Activated naive CD8-positive, alpha-beta T cell treated with anti-CD3 and anti-CD28 coated beads for 36 hours (primary cell): ENCODE data around the gene THEM5. TPM values are rescaled to one million over a fixed set of nuclear protein-coding genes. Genes with fewer than 3 reads are reported as not detected.
"Not testable (repeated sequence)": the region's sequence is repeated elsewhere in the genome, so short reads cannot be mapped to it uniquely, and the experiment has no call there.

Experiments
- DNase-seq: peaks from one replicate; pipeline ENCODE4 v3.0.0; 2021
- H3K27ac Mint-ChIP-seq: one replicate; pipeline ENCODE4 v1.8.0; 2022; ENCODE audit warnings: mild to moderate bottlenecking, moderate library complexity, mixed read lengths
- H3K27me3 Mint-ChIP-seq: one replicate; pipeline ENCODE4 v1.8.0; 2022; ENCODE audit warnings: mild to moderate bottlenecking, mixed read lengths
- H3K36me3 Mint-ChIP-seq: one replicate; pipeline ENCODE4 v1.8.0; 2021; ENCODE audit warnings: mild to moderate bottlenecking, mixed read lengths
- H3K4me1 Mint-ChIP-seq: one replicate; pipeline ENCODE4 v1.8.0; 2021; ENCODE audit warnings: mixed read lengths
- H3K4me3 Mint-ChIP-seq: one replicate; pipeline ENCODE4 v1.8.0; 2022; ENCODE audit warnings: mild to moderate bottlenecking, moderate library complexity, mixed read lengths
- H3K9me3 Mint-ChIP-seq: one replicate; pipeline ENCODE4 v1.8.0; 2022; ENCODE audit warnings: mixed read lengths
- total RNA-seq, 2 experiments: library from RNA; stranded (reverse); gene quantifications; one replicate each; pipeline ENCODE4 v1.2.3, GENCODE V29; 2021

The THEM5 gene
- total RNA-seq, 2 experiments from 2014 or later: not detected

GRCh38 chr1:151882466-151882865, 29.0 kb upstream of the THEM5 start:
- no peak for DNase-seq
- Mint-ChIP-seq H3K4me1 (no peaks in the 10 kb centered on the region), H3K36me3 (peaks cover 22% of the 10 kb centered on the region), H3K27ac (peak overlapping the region; percentile 21), H3K27me3 (no peaks in the 10 kb centered on the region), H3K4me3 (no peak overlapping the region), H3K9me3 (no peaks in the 10 kb centered on the region)

- no peak overlapping the region for H3K4me3 Mint-ChIP-seq
- H3K27me3 Mint-ChIP-seq: no peaks in the 10 kb centered on the region
- H3K4me1 Mint-ChIP-seq: peaks cover 2% of the 10 kb centered on the region
- H3K36me3 Mint-ChIP-seq: peaks cover 21% of the 10 kb centered on the region
- DNase-seq: no peak
- no peaks in the 10 kb centered on the region for H3K9me3 Mint-ChIP-seq
- H3K27ac Mint-ChIP-seq: no peak overlapping the region
Measured at GRCh38 chr1:151881479-151881878, 28.0 kb upstream of the THEM5 start.

- DNase-seq: no peak
- peaks cover 12% of the 10 kb centered on the region for H3K36me3 Mint-ChIP-seq
- H3K4me3 Mint-ChIP-seq: no peak overlapping the region
- H3K9me3 Mint-ChIP-seq: no peaks in the 10 kb centered on the region
- H3K27ac Mint-ChIP-seq: no peak overlapping the region
- H3K4me1 Mint-ChIP-seq: peaks cover 8% of the 10 kb centered on the region
- H3K27me3 Mint-ChIP-seq: no peaks in the 10 kb centered on the region
Measured at GRCh38 chr1:151875419-151876097, 22.0 kb upstream of the THEM5 start.

- H3K27me3 Mint-ChIP-seq, H3K9me3 Mint-ChIP-seq, H3K27ac Mint-ChIP-seq, H3K4me3 Mint-ChIP-seq, DNase-seq: not testable (repeated sequence)
- Mint-ChIP-seq H3K4me1 (peaks cover 13% of the 10 kb centered on the region), H3K36me3 (peaks cover 12% of the 10 kb centered on the region)
Measured at GRCh38 chr1:151872776-151873175, 19.3 kb upstream of the THEM5 start.

- Mint-ChIP-seq H3K27ac (no peak overlapping the region), H3K4me1 (peaks cover 11% of the 10 kb centered on the region), H3K27me3 (no peaks in the 10 kb centered on the region), H3K4me3 (no peak overlapping the region), H3K9me3 (no peaks in the 10 kb centered on the region), H3K36me3 (peaks cover 7% of the 10 kb centered on the region)
- no peak for DNase-seq
Measured at GRCh38 chr1:151871284-151872030, 17.9 kb upstream of the THEM5 start.

GRCh38 chr1:151868486-151868885, 15.0 kb upstream of the THEM5 start:
- Mint-ChIP-seq H3K36me3 (peaks cover 2% of the 10 kb centered on the region), H3K9me3 (no peaks in the 10 kb centered on the region), H3K4me1 (peaks cover 5% of the 10 kb centered on the region), H3K27me3 (no peaks in the 10 kb centered on the region), H3K27ac (no peak overlapping the region), H3K4me3 (no peak overlapping the region)
- no peak for DNase-seq

GRCh38 chr1:151867765-151868411, 14.4 kb upstream of the THEM5 start:
- Mint-ChIP-seq H3K4me1 (peaks cover 5% of the 10 kb centered on the region), H3K36me3 (no peaks in the 10 kb centered on the region), H3K9me3 (no peaks in the 10 kb centered on the region), H3K4me3 (no peak overlapping the region), H3K27me3 (no peaks in the 10 kb centered on the region), H3K27ac (no peak overlapping the region)
- no peak for DNase-seq

GRCh38 chr1:151867321-151867720, 13.8 kb upstream of the THEM5 start:
- no peak for DNase-seq
- Mint-ChIP-seq H3K36me3 (no peaks in the 10 kb centered on the region), H3K27ac (no peak overlapping the region), H3K27me3 (no peaks in the 10 kb centered on the region), H3K4me3 (no peak overlapping the region), H3K9me3 (no peaks in the 10 kb centered on the region), H3K4me1 (peaks cover 5% of the 10 kb centered on the region)

GRCh38 chr1:151864411-151864810, 10.9 kb upstream of the THEM5 start:
- Mint-ChIP-seq H3K27ac (no peak overlapping the region), H3K36me3 (no peaks in the 10 kb centered on the region), H3K9me3 (no peaks in the 10 kb centered on the region), H3K4me3 (no peak overlapping the region), H3K27me3 (peaks cover 3% of the 10 kb centered on the region), H3K4me1 (peaks cover 5% of the 10 kb centered on the region)
- DNase-seq: no peak

- H3K4me1 Mint-ChIP-seq: no peaks in the 10 kb centered on the region
- H3K27me3 Mint-ChIP-seq: peaks cover 3% of the 10 kb centered on the region
- H3K9me3 Mint-ChIP-seq: no peaks in the 10 kb centered on the region
- no peaks in the 10 kb centered on the region for H3K36me3 Mint-ChIP-seq
- DNase-seq: no peak
- H3K27ac Mint-ChIP-seq: no peak overlapping the region
- H3K4me3 Mint-ChIP-seq: no peak overlapping the region
Measured at GRCh38 chr1:151862604-151863003, 9.1 kb upstream of the THEM5 start.

- Mint-ChIP-seq H3K9me3 (no peaks in the 10 kb centered on the region), H3K27me3 (peaks cover 3% of the 10 kb centered on the region), H3K27ac (no peak overlapping the region)
Measured at GRCh38 chr1:151860504-151861187, 7.1 kb upstream of the THEM5 start.

GRCh38 chr1:151859891-151860293, 6.4 kb upstream of the THEM5 start:
- Mint-ChIP-seq H3K4me1 (no peaks in the 10 kb centered on the region), H3K27me3 (peaks cover 3% of the 10 kb centered on the region), H3K27ac (no peak overlapping the region), H3K9me3 (no peaks in the 10 kb centered on the region), H3K4me3 (no peak overlapping the region), H3K36me3 (no peaks in the 10 kb centered on the region)
- DNase-seq: no peak

More at GRCh38 chr1:151860504-151861187, 7.1 kb upstream of the THEM5 start:
- DNase-seq: no peak
- no peak overlapping the region for H3K4me3 Mint-ChIP-seq
- no peaks in the 10 kb centered on the region for H3K36me3 Mint-ChIP-seq
- H3K4me1 Mint-ChIP-seq: no peaks in the 10 kb centered on the region

GRCh38 chr1:151858886-151859665, 5.6 kb upstream of the THEM5 start:
- H3K9me3 Mint-ChIP-seq: no peaks in the 10 kb centered on the region
- no peak overlapping the region for H3K27ac Mint-ChIP-seq
- no peak for DNase-seq
- H3K36me3 Mint-ChIP-seq: no peaks in the 10 kb centered on the region
- no peaks in the 10 kb centered on the region for H3K4me1 Mint-ChIP-seq
- H3K4me3 Mint-ChIP-seq: no peak overlapping the region
- H3K27me3 Mint-ChIP-seq: peaks cover 3% of the 10 kb centered on the region

- Mint-ChIP-seq H3K4me1 (no peaks in the 10 kb centered on the region), H3K4me3 (no peak overlapping the region), H3K27ac (no peak overlapping the region), H3K27me3 (peaks cover 3% of the 10 kb centered on the region), H3K9me3 (no peaks in the 10 kb centered on the region), H3K36me3 (no peaks in the 10 kb centered on the region)
- DNase-seq: no peak
Measured at GRCh38 chr1:151858030-151858746, 4.7 kb upstream of the THEM5 start.
